DND-41 (cell line): ENCODE measurements around the gene NAGPA.

Experiments used
- ATAC-seq: fragments of 200-7000 bp; cut with Tn5 transposase; 3 replicates; pipeline ENCODE4 v1.9.1; 2021; ENCODE audit warnings: low read depth; ENCODE audit not compliant: insufficient read depth
- DNase-seq: peaks from one replicate; pipeline ENCODE4 v3.0.0-alpha.2; 2020
- H2AFZ ChIP-seq: 2 replicates; pipeline ENCODE4 v1.6.0; 2012; ENCODE audit warnings: low read depth, low read length
- H3K27ac ChIP-seq: 2 replicates; pipeline ENCODE4 v1.5.1; 2012; ENCODE audit warnings: low read length, inconsistent platforms
- H3K27me3 ChIP-seq: fragments of 200-600 bp; sonication (generic); 2 replicates; pipeline ENCODE4 v1.6.0; 2012; ENCODE audit warnings: low read length, mild to moderate bottlenecking, inconsistent platforms; ENCODE audit not compliant: insufficient read depth, poor library complexity
- H3K36me3 ChIP-seq: 2 replicates; pipeline ENCODE4 v1.5.1; 2012; ENCODE audit warnings: low read length, inconsistent platforms; ENCODE audit not compliant: insufficient read depth
- H3K4me1 ChIP-seq: 2 replicates; pipeline ENCODE4 v1.5.1; 2012; ENCODE audit warnings: mild to moderate bottlenecking, low read length; ENCODE audit not compliant: insufficient read depth
- H3K4me2 ChIP-seq: 2 replicates; pipeline ENCODE4 v1.6.0; 2012; ENCODE audit warnings: mild to moderate bottlenecking, moderate library complexity, low read length, inconsistent platforms; ENCODE audit not compliant: insufficient read depth
- H3K4me3 ChIP-seq, 2 experiments: fragments of 200-600 bp in 1 of 2; shearing (Covaris generic) in 1 of 2; 2 replicates each; pipeline ENCODE4 v1.5.1; 2012 to 2016; ENCODE audit warnings: inconsistent platforms in 2 of 2, low read length in 2 of 2, mild to moderate bottlenecking in 2 of 2, low read depth in 1 of 2, moderate library complexity in 1 of 2
- H3K79me2 ChIP-seq: 2 replicates; pipeline ENCODE4 v1.6.0; 2012; ENCODE audit warnings: low read length, inconsistent platforms; ENCODE audit not compliant: insufficient read depth
- H3K9ac ChIP-seq: 2 replicates; pipeline ENCODE4 v1.6.0; 2012; ENCODE audit warnings: low read depth, mild to moderate bottlenecking, inconsistent platforms, low read length, moderate library complexity
- H3K9me3 ChIP-seq: 2 replicates; pipeline ENCODE4 v1.5.1; 2012; ENCODE audit warnings: low read length, moderate library complexity, mild to moderate bottlenecking, inconsistent platforms; ENCODE audit not compliant: insufficient read depth, severe bottlenecking
- H4K20me1 ChIP-seq: 2 replicates; pipeline ENCODE4 v1.6.0; 2012; ENCODE audit warnings: low read length; ENCODE audit not compliant: insufficient read depth
- EZH2 ChIP-seq: IDR thresholded peaks from 3 replicates; pipeline ENCODE4 v1.6.1; 2012; ENCODE audit warnings: borderline replicate concordance, low read depth, mild to moderate bottlenecking, moderate library complexity, low read length, inconsistent platforms; ENCODE audit not compliant: severe bottlenecking
- TF ChIP-seq, protein P1 (sequence below): IDR thresholded peaks from 2 replicates; pipeline ENCODE4 v1.5.1; 2012; ENCODE audit warnings: borderline replicate concordance, low read length, moderate library complexity, mild to moderate bottlenecking; ENCODE audit not compliant: poor library complexity, severe bottlenecking; ENCODE audit errors: extremely low read depth

The NAGPA gene

DNA sequence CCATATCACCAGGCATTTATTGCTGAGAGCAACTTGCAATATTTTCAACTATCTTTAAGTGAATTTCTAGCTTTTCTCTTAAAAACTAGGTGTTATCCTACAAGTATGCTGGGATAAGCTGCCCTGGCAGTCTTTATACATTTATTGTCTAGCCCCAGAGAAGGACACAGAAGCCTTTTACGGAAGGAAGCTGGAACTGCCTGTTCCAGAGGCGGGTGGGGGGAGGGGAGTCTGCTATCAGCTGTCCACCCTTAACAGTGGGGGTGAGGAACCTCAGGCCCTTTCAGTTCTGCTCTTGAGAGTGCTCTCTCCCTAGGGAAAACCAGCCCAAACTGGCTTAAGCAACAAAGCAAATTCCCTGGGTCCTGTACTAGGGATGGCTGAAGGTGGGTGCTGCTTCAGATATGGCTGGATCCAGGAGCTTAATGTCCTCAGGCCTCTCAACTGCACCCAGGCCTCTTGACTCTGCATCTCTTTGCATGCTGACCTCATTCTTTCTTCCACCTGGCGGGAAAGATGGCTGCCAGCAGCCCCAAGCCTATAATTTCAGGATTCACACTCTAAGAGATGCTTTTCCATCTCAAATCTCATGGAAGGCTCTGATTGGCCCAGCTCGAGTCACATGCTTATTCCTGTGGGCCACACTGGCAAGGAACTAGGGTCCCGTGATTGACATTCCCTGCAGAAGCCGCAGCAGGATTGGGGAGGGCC, 16.6 kb downstream of the NAGPA start:
- H3K4me1 ChIP-seq: no peaks in the 10 kb centered on the region
- H4K20me1 ChIP-seq: no peaks in the 10 kb centered on the region
- H3K9me3 ChIP-seq: no peaks in the 10 kb centered on the region
- H3K79me2 ChIP-seq: no peaks in the 10 kb centered on the region
- ATAC-seq (no peak), DNase-seq (no peak)
- H3K27ac ChIP-seq: no peak overlapping the region
- H3K36me3 ChIP-seq: no peaks in the 10 kb centered on the region
- H3K9ac ChIP-seq: no peak overlapping the region
- no peak overlapping the region for H2AFZ ChIP-seq
- no peaks in the 10 kb centered on the region for H3K27me3 ChIP-seq
- TF ChIP-seq EZH2: no peak
- TF ChIP-seq, protein P1, sequence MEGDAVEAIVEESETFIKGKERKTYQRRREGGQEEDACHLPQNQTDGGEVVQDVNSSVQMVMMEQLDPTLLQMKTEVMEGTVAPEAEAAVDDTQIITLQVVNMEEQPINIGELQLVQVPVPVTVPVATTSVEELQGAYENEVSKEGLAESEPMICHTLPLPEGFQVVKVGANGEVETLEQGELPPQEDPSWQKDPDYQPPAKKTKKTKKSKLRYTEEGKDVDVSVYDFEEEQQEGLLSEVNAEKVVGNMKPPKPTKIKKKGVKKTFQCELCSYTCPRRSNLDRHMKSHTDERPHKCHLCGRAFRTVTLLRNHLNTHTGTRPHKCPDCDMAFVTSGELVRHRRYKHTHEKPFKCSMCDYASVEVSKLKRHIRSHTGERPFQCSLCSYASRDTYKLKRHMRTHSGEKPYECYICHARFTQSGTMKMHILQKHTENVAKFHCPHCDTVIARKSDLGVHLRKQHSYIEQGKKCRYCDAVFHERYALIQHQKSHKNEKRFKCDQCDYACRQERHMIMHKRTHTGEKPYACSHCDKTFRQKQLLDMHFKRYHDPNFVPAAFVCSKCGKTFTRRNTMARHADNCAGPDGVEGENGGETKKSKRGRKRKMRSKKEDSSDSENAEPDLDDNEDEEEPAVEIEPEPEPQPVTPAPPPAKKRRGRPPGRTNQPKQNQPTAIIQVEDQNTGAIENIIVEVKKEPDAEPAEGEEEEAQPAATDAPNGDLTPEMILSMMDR: no peak
- no peak overlapping the region for H3K4me3 ChIP-seq
- H3K4me2 ChIP-seq: no peak overlapping the region

DNA sequence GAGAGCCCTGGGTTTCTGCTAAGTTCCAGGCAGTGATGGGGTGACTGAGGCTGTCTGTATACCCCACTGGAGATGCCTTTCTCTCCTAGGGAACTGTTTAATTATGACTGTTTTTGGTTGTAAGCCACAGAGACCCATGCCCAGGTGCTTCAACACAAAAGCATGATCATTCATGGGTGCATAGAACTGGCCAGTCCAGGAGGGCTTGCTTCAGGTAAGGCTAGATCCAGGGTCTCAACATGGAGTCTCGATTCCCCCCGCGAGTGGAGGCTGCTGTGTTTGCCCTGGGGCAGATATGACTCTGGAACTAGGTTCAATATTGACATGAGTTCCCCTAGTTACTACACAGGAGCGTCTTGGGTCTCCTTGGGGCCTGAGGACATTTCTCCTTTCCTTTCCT, 17.8 kb downstream of the NAGPA start:
- Histone ChIP-seq H3K79me2 (no peaks in the 10 kb centered on the region), H4K20me1 (no peaks in the 10 kb centered on the region), H3K27ac (no peak overlapping the region), H3K4me2 (no peak overlapping the region), H3K27me3 (no peaks in the 10 kb centered on the region), H3K36me3 (no peaks in the 10 kb centered on the region), H3K4me3 (no peak overlapping the region), H3K9me3 (no peaks in the 10 kb centered on the region), H3K4me1 (no peaks in the 10 kb centered on the region), H3K9ac (no peak overlapping the region), H2AFZ (no peak overlapping the region)
- ATAC-seq (no peak), DNase-seq (no peak)
- TF ChIP-seq, protein P1: no peak
- TF ChIP-seq EZH2: no peak

DNA sequence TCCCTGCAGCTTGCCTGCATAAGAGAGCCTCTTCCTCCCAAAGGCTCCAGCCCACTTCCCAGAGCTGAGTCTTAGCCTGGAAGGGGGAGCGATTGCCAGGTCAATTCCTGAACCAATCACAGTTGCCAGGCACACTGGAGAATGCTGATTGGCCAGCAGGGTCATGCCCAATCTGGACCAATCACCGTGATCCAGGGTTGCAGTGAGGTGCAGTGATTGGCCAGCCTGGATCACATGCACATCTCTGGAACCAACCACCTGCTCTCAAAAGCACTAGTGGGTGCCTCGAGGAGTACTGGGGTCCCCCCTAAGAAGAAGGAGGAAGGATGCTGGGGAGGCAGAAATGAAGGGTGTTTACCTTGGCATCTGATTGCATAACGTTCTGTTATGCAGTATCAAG, 18.4 kb downstream of the NAGPA start:
- no peak for TF ChIP-seq EZH2
- TF ChIP-seq, protein P1: no peak
- Histone ChIP-seq H4K20me1 (no peaks in the 10 kb centered on the region), H2AFZ (no peak overlapping the region), H3K4me2 (no peak overlapping the region), H3K36me3 (no peaks in the 10 kb centered on the region), H3K79me2 (no peaks in the 10 kb centered on the region), H3K9ac (no peak overlapping the region), H3K4me1 (no peaks in the 10 kb centered on the region), H3K27me3 (no peaks in the 10 kb centered on the region), H3K4me3 (no peak overlapping the region), H3K9me3 (no peaks in the 10 kb centered on the region), H3K27ac (no peak overlapping the region)
- no peak for DNase-seq
- ATAC-seq: no peak
